ENCODE results near the gene PACS2.
"Not testable (repeated sequence)": the region's sequence is repeated elsewhere in the genome, so short reads cannot be mapped to it uniquely, and the experiment has no call there.

GRCh38 chr14:105361412-105361811 is 46.9 kb downstream of the PACS2 start:
- TF ChIP-seq CTCF (conservative IDR thresholded peaks at IDR 0.05; ENCODE audit: low read depth, low read length); FOS (IDR thresholded peaks at IDR 0.05; ENCODE audit: low read depth, low read length); RFX5 (IDR thresholded peaks at IDR 0.05; ENCODE audit: low read depth, low read length); CEBPB (IDR thresholded peaks at IDR 0.05; ENCODE audit: low read depth, low read length); RAD21 (IDR thresholded peaks at IDR 0.05; ENCODE audit: low read length); ELK1 (IDR thresholded peaks at IDR 0.05; ENCODE audit: borderline replicate concordance, low read depth, low read length); POLR2A (IDR thresholded peaks at IDR 0.05; ENCODE audit: low read depth, low read length); SMC3 (IDR thresholded peaks at IDR 0.05; ENCODE audit: low read depth, low read length); BHLHE40 (IDR thresholded peaks at IDR 0.05; ENCODE audit: low read depth, low read length): not testable (repeated sequence)

All from IMR-90 (cell line).